ENCODE data around the gene TMEM183A.

DNA sequence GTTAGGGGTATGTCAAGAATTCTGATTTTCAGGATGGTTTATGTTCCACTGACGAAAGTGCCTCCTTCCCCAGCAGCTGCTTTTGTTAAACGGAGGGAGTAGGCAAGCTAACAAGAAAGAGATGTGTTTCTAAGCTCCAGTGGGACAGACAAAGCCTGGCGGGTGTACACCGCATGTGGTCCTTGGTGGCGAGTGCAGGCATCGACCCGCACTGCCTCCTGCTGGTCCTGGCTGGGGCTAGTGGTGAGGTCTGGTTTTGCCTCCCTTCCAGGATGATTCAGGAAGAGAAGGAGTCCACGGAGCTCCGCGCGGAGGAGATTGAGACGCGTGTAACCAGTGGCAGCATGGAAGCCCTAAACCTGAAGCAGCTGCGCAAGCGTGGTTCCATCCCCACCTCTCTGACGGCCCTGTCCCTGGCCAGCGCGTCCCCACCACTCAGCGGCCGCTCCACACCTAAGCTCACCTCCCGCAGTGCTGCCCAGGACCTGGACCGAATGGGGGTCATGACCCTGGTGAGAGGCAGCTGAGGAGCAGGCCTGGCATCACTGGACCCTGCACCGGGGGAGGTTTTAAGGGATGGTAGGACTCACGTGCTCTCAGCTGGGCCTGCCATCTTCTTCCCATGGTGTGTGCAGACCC, 48.1 kb downstream of the TMEM183A start:
- TF ChIP-seq POLR2A (IDR thresholded peaks at IDR 0.05; ENCODE audit: low read depth, low read length) (no peak), TAF1 (IDR thresholded peaks at IDR 0.05; ENCODE audit: borderline replicate concordance, low read depth, low read length) (no peak)
